ENCODE measurements around the gene NID1. TPM values are rescaled to one million over a fixed set of nuclear protein-coding genes. Genes with fewer than 3 reads are reported as not detected.

The NID1 gene
- total RNA-seq, 4 donors from 2014 or later: 27.8 to 91.8 (median 69.4) TPM

DNA sequence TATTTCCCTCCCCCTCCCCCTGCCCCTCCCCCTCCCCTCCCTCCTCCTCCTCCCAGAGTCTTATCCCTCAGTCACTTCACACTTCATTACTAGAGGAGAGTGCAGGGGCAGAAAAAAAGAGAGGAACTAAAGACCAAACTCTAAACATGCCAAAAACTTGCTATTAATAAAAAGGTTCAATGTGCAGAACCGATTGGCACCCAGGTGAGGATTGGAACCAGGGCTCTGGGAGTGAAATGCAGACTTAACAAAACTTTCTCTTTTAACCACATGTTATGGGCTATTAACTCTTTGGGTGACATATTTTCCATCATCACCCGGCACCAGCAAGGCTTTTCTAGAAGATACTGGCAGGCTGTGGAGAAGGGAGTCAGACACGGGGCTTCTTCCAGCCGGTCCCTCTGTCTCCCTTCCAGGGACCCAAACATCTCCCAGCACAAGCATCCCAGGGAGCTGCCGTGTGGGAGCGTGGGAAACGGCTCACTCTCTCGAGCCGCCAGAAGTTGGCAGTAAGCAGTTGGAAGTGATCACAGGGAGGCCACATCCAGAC, 13.6 kb downstream of the NID1 start:
- Histone ChIP-seq H3K27me3 (no peaks in the 10 kb centered on the region), H3K27ac (no peak overlapping the region), H3K9me3 (no peaks in the 10 kb centered on the region), H3K4me3 (replicated peaks in 1 of 3) (no peak overlapping the region), H3K4me1 (peaks cover 0 to 5% of the 10 kb centered on the region in 2 donors), H3K36me3 (no peaks in the 10 kb centered on the region)
- intact Hi-C loops (cut with DNase I): no loop called here
- TF ChIP-seq CTCF (IDR thresholded peaks at IDR 0.05) (no peak), POLR2A (IDR thresholded peaks at IDR 0.05) (no peak)
- 16 to 39% methylated on average over 9 of the region's 9 CpGs for WGBS, 2 donors
- DNase-seq: no peak

DNA sequence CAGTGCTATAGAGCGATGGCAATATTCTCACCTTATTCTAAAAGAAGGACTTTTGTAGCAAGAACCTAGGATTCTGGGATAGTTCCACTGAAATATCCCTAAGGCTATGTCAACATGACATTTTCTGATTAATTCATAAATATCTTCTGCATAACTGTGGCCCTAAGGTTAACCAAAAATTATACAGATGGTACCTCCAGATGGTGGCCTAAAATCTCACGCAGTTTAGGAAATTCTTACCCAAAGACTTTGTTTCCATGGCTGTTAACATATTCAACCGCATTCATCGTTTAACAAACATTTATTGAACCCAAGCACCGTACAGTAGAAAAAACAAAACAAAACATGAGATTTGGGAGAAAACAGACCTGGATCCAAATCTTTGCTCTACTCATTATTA, 19.1 kb downstream of the NID1 start:
- no peak for TF ChIP-seq CTCF (IDR thresholded peaks at IDR 0.05)
- TF ChIP-seq POLR2A (IDR thresholded peaks at IDR 0.05): no peak
- 96 to 98% methylated on average over 5 of the region's 5 CpGs for WGBS, 2 donors
- no peak overlapping the region for H3K27ac ChIP-seq
- no peak for DNase-seq
- H3K36me3 ChIP-seq: no peaks in the 10 kb centered on the region
- intact Hi-C loops (cut with DNase I): no loop called here
- H3K9me3 ChIP-seq: no peaks in the 10 kb centered on the region
- no peak overlapping the region for H3K4me3 ChIP-seq (replicated peaks in 1 of 3)
- H3K27me3 ChIP-seq: no peaks in the 10 kb centered on the region
- peaks cover 0 to under 1% of the 10 kb centered on the region in 2 donors for H3K4me1 ChIP-seq

- H3K27ac ChIP-seq: no peak overlapping the region
- no peak for TF ChIP-seq POLR2A (IDR thresholded peaks at IDR 0.05)
- no peak for TF ChIP-seq CTCF (IDR thresholded peaks at IDR 0.05)
- H3K4me1 ChIP-seq: no peaks in the 10 kb centered on the region
- no peaks in the 10 kb centered on the region for H3K9me3 ChIP-seq
- no peaks in the 10 kb centered on the region for H3K27me3 ChIP-seq
- DNase-seq: no peak
- no peaks in the 10 kb centered on the region for H3K36me3 ChIP-seq
- intact Hi-C loops (cut with DNase I): no loop called here
- no peak overlapping the region for H3K4me3 ChIP-seq (replicated peaks in 1 of 3)
- 89 to 94% methylated on average over 3 of the region's 3 CpGs for WGBS, 2 donors
Measured at GRCh38 chr1:236044341-236044740, 20.5 kb downstream of the NID1 start.

DNA sequence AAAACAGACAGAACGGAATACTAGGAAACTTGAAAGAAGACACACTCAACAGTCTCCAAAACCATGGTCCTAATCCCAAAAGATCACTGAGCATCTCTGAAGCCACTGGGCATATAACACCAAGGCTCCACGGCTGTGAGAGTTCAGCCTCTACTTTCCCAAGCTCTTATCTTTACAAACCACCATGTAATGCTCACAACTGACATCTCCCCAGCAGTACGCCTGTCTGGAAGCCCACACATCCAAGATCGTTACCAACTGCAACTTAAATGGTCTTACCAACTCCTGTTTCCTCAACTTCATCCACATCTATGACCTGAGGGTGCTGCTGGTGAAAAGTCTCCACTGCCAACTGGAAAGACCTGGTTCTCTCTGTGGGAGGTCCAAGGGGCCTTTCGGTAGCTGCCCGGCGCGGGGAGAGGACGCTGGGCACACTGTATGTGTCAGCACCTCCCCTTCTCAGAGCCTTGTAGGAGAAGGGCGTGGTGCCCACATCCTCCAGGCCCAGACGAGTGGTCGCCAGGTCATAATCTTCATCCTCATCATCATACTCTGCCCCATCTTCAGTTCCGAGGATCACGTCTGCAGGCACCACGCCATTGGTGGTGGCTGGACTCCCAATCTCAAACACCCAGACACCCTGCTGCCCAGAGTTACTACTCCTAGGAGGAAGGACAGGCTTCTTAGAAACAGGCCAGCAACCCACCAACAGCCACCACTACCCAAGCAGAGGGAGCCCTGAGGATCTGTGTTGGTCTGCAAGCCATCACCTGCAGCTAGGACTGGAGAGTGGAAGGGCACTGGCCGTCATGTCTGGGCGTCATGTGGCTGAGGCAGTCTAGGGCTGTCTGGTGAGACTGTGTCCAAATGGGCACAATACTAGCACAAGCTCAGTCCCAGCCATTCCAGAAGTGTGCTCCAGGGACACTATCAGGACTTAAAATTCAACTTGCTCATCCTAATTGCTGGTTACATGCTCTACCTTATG, 23.0 kb downstream of the NID1 start:
- DNase-seq: no peak
- Histone ChIP-seq H3K4me3 (replicated peaks in 1 of 3) (no peak overlapping the region), H3K27ac (no peak overlapping the region), H3K9me3 (no peaks in the 10 kb centered on the region), H3K27me3 (no peaks in the 10 kb centered on the region), H3K36me3 (peaks cover 0 to 7% of the 10 kb centered on the region in 2 donors), H3K4me1 (no peaks in the 10 kb centered on the region)
- intact Hi-C loops (cut with DNase I): no loop called here
- 94 to 95% methylated on average over 17 of the region's 17 CpGs for WGBS, 2 donors
- TF ChIP-seq CTCF (IDR thresholded peaks at IDR 0.05): no peak
- TF ChIP-seq POLR2A (IDR thresholded peaks at IDR 0.05): no peak

Measured in thyroid gland (tissue), 4 donors.